AG09319 (cell line): Measurements from ENCODE around the gene FAR2.
"Not testable (repeated sequence)": the region's sequence is repeated elsewhere in the genome, so short reads cannot be mapped to it uniquely, and the experiment has no call there.

Source experiments
- DNase-seq: peaks from one replicate; pipeline ENCODE4 v3.0.0-alpha.2; 2010; ENCODE audit warnings: low read depth; ENCODE audit errors: extremely low read depth
- CTCF ChIP-seq: IDR thresholded peaks from 2 replicates; pipeline ENCODE4 v1.5.1; 2011; ENCODE audit warnings: low read depth, mild to moderate bottlenecking, inconsistent platforms, low read length, moderate library complexity

FAR2 gene

DNA sequence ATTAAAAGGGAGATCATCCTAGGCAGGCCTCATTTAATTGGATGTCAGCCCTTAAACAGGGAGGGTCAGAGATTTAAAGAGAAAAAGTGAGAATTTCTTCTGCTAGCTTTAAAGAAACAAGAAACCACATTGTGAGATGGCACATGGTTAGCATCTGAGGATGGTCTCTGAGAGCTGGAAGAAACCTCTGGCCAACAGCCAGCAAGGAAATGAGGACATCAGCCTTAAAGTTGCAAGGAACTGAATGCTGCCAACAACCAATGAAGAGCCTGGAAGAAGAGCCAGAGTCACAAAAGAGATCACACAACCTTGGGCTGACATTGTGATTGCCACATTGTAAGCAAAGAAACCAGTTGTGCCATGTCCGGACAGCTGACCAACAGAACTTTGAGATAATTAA is 17.5 kb upstream of the FAR2 start:
- TF ChIP-seq CTCF: no peak
- no peak for DNase-seq

- no peak for DNase-seq
- no peak for TF ChIP-seq CTCF
Observed at GRCh38 chr12:29132316-29132715, 16.8 kb upstream of the FAR2 start.

DNA sequence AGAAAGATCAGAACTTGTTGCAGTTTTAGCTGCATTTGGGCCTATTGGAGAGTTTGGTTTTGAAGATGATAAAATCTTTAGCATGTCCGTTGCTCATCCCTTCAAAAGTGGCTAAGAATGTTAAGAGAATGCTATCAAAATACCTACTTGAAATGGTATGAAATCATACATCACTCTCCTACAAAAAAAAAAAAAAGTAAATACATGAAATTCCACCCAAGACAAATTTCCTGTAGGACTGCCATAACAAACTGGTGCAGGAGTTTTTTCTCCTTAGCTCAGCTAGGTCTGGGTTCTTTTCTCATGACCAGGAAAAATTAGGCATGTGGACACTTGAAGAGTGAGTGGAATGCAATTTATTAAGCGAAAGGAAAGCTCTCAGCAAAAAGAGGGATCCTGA is 15.9 kb upstream of the FAR2 start:
- DNase-seq: no peak
- TF ChIP-seq CTCF: no peak

DNA sequence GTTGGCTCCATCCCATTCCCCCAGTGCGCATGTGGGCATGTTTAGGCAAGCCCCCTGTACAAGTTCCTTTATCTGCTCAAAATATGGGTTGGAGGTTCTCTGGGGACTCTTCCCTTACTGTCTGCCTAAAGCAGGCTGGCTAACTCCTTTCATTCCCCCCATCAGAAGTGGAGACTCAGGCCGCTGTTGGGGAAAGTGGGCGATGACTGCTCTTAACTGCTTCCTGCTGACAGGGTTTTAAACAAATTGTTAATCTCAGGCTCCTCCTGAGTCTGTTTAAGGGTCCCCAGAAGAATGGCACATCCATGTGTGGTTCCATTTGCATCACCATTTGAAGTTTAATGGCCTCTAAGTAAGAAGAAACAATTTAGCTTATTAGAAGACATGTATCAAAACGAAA is 15.4 kb upstream of the FAR2 start:
- no peak for TF ChIP-seq CTCF
- no peak for DNase-seq

DNA sequence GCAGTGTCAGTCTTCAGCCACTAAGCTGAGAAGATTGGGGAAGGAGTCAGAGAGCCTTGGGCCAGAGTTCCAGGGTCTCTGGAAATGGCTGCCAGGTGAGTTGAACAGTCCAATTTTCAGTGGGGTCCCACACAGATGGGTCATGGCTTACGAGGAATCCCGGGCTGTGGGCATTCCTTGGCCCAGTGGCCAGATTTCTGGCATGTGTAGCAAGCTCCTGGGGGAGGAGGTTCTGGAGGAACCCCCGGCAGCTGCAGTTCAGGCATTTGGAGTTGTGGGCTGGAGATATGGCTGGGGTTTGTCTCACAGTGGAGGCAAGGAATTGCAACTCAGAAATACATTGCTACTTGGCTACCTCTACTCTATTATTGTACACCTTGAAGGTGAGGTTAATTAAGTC is 10.8 kb upstream of the FAR2 start:
- DNase-seq: not testable (repeated sequence)

DNA sequence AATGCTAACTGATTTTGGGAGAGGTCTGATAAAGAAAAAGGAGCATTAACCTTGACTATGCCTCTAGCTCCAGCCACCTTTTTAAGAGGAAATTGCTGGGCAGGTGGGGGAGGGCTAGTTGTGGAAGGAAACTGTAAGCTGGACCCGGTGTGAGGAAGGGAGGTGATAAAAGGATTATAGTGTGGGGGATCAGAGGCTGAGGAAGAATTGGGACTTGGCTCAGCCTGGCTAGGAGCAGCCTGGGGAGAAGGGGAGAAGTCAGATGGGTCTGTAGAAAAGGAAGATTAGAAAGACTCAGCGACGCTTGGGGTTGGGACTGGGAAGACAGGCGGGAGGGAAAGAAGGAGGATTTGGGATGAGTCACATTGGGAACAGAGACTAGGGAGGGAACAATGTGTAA is 10.2 kb upstream of the FAR2 start:
- not testable (repeated sequence) for DNase-seq

DNA sequence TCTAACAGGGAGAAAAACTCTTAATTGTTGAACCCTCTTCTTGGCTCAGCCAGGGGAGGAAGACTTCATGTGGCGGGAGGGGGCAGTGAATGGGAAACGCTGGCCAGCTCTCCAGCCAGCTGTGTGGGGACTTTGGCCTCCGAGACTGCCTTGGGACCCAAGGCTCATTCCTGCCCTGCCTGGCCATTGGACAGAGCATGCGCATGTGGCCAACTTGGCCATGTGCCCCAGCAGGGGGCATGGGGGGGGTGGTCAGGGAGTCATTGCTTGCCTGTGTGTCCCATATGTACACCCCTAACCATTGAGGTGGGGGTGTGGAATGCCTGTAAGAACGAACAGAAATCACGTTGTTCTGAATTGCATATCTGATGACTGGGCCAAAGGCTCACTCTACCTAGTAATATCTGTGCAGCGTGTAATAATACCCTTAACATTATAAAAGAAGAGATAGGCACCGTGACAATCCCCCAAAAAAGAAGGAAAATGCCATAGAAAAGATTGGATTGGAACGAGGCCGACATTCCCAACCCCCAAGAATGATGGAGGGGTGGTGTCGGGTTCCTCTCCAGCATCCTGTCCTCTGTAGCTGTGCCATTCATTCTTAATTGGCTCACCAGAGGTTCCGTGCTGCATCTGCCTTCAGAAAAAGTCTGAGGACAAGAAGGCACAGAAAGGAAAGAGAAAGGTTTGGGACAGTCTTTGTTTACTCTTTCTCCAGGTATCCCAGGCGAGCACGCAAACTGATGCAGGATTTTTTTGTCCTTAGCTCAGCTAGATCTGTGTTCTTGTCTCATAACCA is 3.5 kb upstream of the FAR2 start:
- DNase-seq: no peak
- TF ChIP-seq CTCF: no peak

DNA sequence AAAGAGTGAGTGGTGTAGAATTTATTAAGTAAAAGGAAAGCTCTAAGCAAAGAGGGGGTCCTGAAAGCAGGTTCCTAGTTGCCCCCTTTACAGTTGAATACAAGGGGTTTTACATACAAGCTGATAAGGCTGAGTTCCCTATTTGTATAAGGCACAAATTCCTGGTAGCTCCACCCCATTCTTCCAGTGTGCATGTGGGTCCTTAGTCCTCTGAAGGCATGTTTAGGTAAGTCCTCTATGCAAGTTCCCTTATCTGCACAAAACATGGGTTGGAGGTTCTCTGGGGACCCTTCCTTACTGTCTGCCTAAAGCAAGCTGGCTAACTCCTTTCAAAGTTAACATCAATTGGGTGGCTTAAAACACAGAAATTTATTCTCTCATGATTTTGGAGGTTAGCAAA is 2.9 kb upstream of the FAR2 start:
- no peak for TF ChIP-seq CTCF
- no peak for DNase-seq
